Parathyroid adenoma (tissue), 2 donors: Measurements from ENCODE around the gene IRF6.

ENCODE experiments used
- H2AFZ ChIP-seq: fragments of 300-600 bp; sonication (generic); one replicate; pipeline ENCODE4 v1.7.0; 2017; ENCODE audit warnings: antibody characterized with exemption, mild to moderate bottlenecking
- H3K27ac ChIP-seq: fragments of 300-600 bp; sonication (generic); one replicate; pipeline ENCODE4 v1.7.0; 2017
- H3K27me3 ChIP-seq: fragments of 300-600 bp; sonication (generic); one replicate; pipeline ENCODE4 v1.7.0; 2017; ENCODE audit warnings: low read length; ENCODE audit not compliant: control insufficient read depth, insufficient read depth
- H3K36me3 ChIP-seq: fragments of 300-600 bp; sonication (generic); one replicate; pipeline ENCODE4 v1.7.0; 2017; ENCODE audit warnings: low read length; ENCODE audit not compliant: control insufficient read depth, insufficient read depth
- H3K4me1 ChIP-seq: fragments of 300-600 bp; sonication (generic); one replicate; pipeline ENCODE4 v1.7.0; 2017; ENCODE audit warnings: control low read depth
- H3K4me2 ChIP-seq: fragments of 300-600 bp; sonication (generic); one replicate; pipeline ENCODE4 v1.7.0; 2017; ENCODE audit warnings: low read length
- H3K4me3 ChIP-seq: fragments of 300-600 bp; sonication (generic); one replicate; pipeline ENCODE4 v1.7.0; 2017; ENCODE audit warnings: low read depth, low read length
- H3K79me2 ChIP-seq: fragments of 300-600 bp; sonication (generic); one replicate; pipeline ENCODE4 v1.7.0; 2017; ENCODE audit warnings: control low read depth
- H3K9ac ChIP-seq: fragments of 300-600 bp; sonication (generic); one replicate; pipeline ENCODE4 v1.7.0; 2017; ENCODE audit warnings: mild to moderate bottlenecking
- H3K9me3 ChIP-seq: fragments of 300-600 bp; sonication (generic); one replicate; pipeline ENCODE4 v1.7.0; 2017; ENCODE audit warnings: low read length; ENCODE audit not compliant: control insufficient read depth
- TF ChIP-seq, protein P1 (sequence below): fragments of 300-600 bp; sonication (generic); IDR thresholded peaks from one replicate; pipeline ENCODE4 v1.7.0; 2017; ENCODE audit warnings: antibody characterized with exemption, mild to moderate bottlenecking
- donor health status: primary hyperparathyroidism.

IRF6 gene

GRCh38 chr1:209752890-209753289 is 53.1 kb downstream of the IRF6 start:
- Histone ChIP-seq H2AFZ (no peak overlapping the region), H3K36me3 (no peaks in the 10 kb centered on the region), H3K27ac (no peak overlapping the region), H3K9ac (no peak overlapping the region), H3K9me3 (no peaks in the 10 kb centered on the region), H3K79me2 (no peaks in the 10 kb centered on the region), H3K4me1 (no peaks in the 10 kb centered on the region), H3K4me3 (no peak overlapping the region), H3K4me2 (no peak overlapping the region), H3K27me3 (no peaks in the 10 kb centered on the region)
- TF ChIP-seq, protein P1, sequence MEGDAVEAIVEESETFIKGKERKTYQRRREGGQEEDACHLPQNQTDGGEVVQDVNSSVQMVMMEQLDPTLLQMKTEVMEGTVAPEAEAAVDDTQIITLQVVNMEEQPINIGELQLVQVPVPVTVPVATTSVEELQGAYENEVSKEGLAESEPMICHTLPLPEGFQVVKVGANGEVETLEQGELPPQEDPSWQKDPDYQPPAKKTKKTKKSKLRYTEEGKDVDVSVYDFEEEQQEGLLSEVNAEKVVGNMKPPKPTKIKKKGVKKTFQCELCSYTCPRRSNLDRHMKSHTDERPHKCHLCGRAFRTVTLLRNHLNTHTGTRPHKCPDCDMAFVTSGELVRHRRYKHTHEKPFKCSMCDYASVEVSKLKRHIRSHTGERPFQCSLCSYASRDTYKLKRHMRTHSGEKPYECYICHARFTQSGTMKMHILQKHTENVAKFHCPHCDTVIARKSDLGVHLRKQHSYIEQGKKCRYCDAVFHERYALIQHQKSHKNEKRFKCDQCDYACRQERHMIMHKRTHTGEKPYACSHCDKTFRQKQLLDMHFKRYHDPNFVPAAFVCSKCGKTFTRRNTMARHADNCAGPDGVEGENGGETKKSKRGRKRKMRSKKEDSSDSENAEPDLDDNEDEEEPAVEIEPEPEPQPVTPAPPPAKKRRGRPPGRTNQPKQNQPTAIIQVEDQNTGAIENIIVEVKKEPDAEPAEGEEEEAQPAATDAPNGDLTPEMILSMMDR: no peak

DNA sequence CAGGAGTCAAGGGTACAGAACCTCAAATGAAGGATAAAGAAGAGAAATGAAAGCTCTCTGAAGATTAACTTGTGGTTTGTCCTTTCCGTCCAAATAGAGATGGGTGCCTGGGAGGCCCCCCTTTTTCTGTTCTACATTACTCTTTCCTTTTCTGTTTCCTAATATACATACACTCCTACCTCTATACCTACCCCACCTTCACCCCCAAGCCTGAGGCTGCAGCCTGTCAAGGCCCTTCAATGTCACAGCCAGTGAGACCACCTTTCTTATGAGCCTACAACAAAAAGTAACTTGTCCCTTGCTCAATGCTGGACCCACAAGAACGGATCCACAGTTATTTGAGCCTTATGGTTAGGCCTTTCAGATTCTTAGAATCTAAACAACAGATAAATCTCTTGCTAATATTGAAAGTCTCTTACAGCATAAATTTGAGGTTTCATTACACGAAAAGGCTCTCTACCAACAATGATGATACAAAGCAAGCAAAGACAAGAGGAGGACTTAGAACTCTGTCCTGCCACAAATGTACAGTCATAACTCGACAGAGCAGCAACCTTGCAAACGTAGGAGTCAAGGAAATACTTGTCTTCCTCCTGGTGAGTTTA is 54.2 kb downstream of the IRF6 start:
- no peak overlapping the region for H3K27ac ChIP-seq
- no peaks in the 10 kb centered on the region for H3K36me3 ChIP-seq

GRCh38 chr1:209749670-209750323 is 56.1 kb downstream of the IRF6 start:
- peaks cover 2% of the 10 kb centered on the region for H3K4me1 ChIP-seq
- TF ChIP-seq, protein P1: no peak
- no peak overlapping the region for H3K4me2 ChIP-seq
- H3K27me3 ChIP-seq: no peaks in the 10 kb centered on the region
- H3K9ac ChIP-seq: no peak overlapping the region
- H3K9me3 ChIP-seq: no peaks in the 10 kb centered on the region
- no peaks in the 10 kb centered on the region for H3K79me2 ChIP-seq
- no peak overlapping the region for H2AFZ ChIP-seq
- no peak overlapping the region for H3K4me3 ChIP-seq
- H3K27ac ChIP-seq: no peak overlapping the region
- no peaks in the 10 kb centered on the region for H3K36me3 ChIP-seq

More for the DNA sequence above, 54.2 kb downstream of the IRF6 start:
- Histone ChIP-seq H3K27me3 (no peaks in the 10 kb centered on the region), H3K9ac (no peak overlapping the region), H2AFZ (no peak overlapping the region), H3K9me3 (no peaks in the 10 kb centered on the region), H3K4me1 (peaks cover 1% of the 10 kb centered on the region), H3K4me3 (no peak overlapping the region), H3K4me2 (no peak overlapping the region), H3K79me2 (no peaks in the 10 kb centered on the region)
- TF ChIP-seq, protein P1: no peak

GRCh38 chr1:209749205-209749604 is 56.7 kb downstream of the IRF6 start:
- Histone ChIP-seq H3K9me3 (no peaks in the 10 kb centered on the region), H3K4me1 (peaks cover 2% of the 10 kb centered on the region), H3K9ac (no peak overlapping the region), H3K36me3 (no peaks in the 10 kb centered on the region), H3K4me2 (no peak overlapping the region), H3K79me2 (no peaks in the 10 kb centered on the region), H3K27ac (no peak overlapping the region), H3K27me3 (no peaks in the 10 kb centered on the region), H2AFZ (no peak overlapping the region), H3K4me3 (no peak overlapping the region)
- TF ChIP-seq, protein P1: no peak

DNA sequence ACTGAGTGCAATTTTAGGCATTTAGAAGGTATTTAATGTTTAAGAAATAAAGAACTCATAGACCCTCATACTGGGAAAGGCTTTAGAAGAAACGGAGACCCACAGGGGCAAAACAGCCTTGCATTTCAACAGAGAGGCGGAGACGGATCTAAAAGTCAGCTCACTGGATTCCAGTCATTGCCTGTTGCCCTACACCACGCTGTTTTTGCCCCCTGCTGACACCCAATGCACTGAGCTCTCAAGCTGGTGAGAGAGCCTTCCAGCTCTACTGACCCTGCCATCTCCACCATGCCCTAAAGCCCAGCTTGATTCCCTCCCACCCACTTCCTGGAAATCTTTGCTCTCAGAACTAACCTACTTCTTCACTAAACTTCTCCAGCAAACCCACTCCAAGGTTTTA is 57.3 kb downstream of the IRF6 start:
- H3K27me3 ChIP-seq: no peaks in the 10 kb centered on the region
- H3K36me3 ChIP-seq: no peaks in the 10 kb centered on the region
- H3K9me3 ChIP-seq: no peaks in the 10 kb centered on the region
- no peak overlapping the region for H3K4me3 ChIP-seq
- peaks cover 2% of the 10 kb centered on the region for H3K4me1 ChIP-seq
- no peak overlapping the region for H3K9ac ChIP-seq
- TF ChIP-seq, protein P1: no peak
- no peak overlapping the region for H2AFZ ChIP-seq
- no peaks in the 10 kb centered on the region for H3K79me2 ChIP-seq
- no peak overlapping the region for H3K27ac ChIP-seq
- H3K4me2 ChIP-seq: no peak overlapping the region
